Thyroid gland (tissue), 4 donors: ENCODE measurements around the gene POLE2.

Experiments used
- CTCF ChIP-seq, 6 experiments: fragments of 200-600 bp in 3 of 6; fragments of 450-650 bp in 3 of 6; sonication (generic) in 3 of 6; IDR thresholded peaks; one replicate each; pipeline ENCODE4 v1.5.1; 2016 to 2019; ENCODE audit warnings: antibody characterized with exemption in 6 of 6, mild to moderate bottlenecking in 2 of 6, inconsistent platforms in 1 of 6, moderate library complexity in 1 of 6
- POLR2A ChIP-seq, 2 donors: fragments of 450-650 bp; IDR thresholded peaks; one replicate each; pipeline ENCODE4 v1.6.1; 2017; ENCODE audit warnings: antibody characterized with exemption in 2 of 2, mild to moderate bottlenecking in 2 of 2, moderate library complexity in 1 of 2

GRCh38 chr14:49692193-49692757 lies 4.3 kb upstream of the POLE2 start:
- TF ChIP-seq CTCF (IDR thresholded peaks at IDR 0.05) = no peak
- TF ChIP-seq POLR2A (IDR thresholded peaks at IDR 0.05) = no peak
